H1 (cell line): ENCODE measurements around the gene GLO1. TPM values are rescaled to one million over a fixed set of nuclear protein-coding genes. Genes with fewer than 3 reads are reported as not detected.

Experiments
- CTCF ChIA-PET: fragments of 300-600 bp; sonication (Branson Sonifier 250); formaldehyde crosslinking; loops from one replicate; lab custom pipeline; 2021; ENCODE audit not compliant: partially characterized antibody; lab: Charles Lee
- POLR2A ChIA-PET: fragments of 300-600 bp; sonication (Branson Sonifier 250); formaldehyde crosslinking; loops from one replicate; lab custom pipeline; 2021; ENCODE audit warnings: inconsistent platforms; ENCODE audit not compliant: partially characterized antibody; lab: Charles Lee
- DNase-seq, 2 experiments: peaks; one replicate each; pipeline versions ENCODE4 v3.0.0 to v3.0.0-alpha.2; 2010 to 2022; ENCODE audit warnings: low spot score in 2 of 2, low read depth in 1 of 2, mixed read lengths in 1 of 2
- FAIRE-seq: peaks from 2 replicates; lab custom pipeline; 2011; peaks lifted over from hg19 to GRCh38; lab: Jason Lieb, UNC
- H2AFZ ChIP-seq: 2 replicates; pipeline ENCODE4 v1.8.1; 2012; ENCODE audit warnings: low read length, inconsistent platforms
- H2AK5ac ChIP-seq: 2 replicates; pipeline ENCODE4 v1.6.1; 2013; ENCODE audit warnings: low read depth, low read length
- H2BK120ac ChIP-seq: replicated peaks from 2 replicates; pipeline ENCODE3; 2013; ENCODE audit warnings: low read depth, low read length, inconsistent platforms
- H2BK12ac ChIP-seq: 2 replicates; pipeline ENCODE4 v1.6.1; 2013; ENCODE audit warnings: low read depth, low read length
- H2BK15ac ChIP-seq: 2 replicates; pipeline ENCODE4 v1.6.1; 2013; ENCODE audit warnings: low read length
- H2BK20ac ChIP-seq: 2 replicates; pipeline ENCODE4 v1.6.1; 2013; ENCODE audit warnings: low read length
- H2BK5ac ChIP-seq: 2 replicates; pipeline ENCODE4 v1.6.1; 2013; ENCODE audit warnings: low read depth, low read length
- H3K14ac ChIP-seq: 2 replicates; pipeline ENCODE4 v1.6.1; 2013; ENCODE audit warnings: inconsistent platforms; ENCODE audit not compliant: insufficient read length
- H3K18ac ChIP-seq: 2 replicates; pipeline ENCODE4 v1.6.1; 2013; ENCODE audit warnings: low read length; ENCODE audit errors: extremely low read depth
- H3K23ac ChIP-seq: 2 replicates; pipeline ENCODE4 v1.6.1; 2013; ENCODE audit warnings: inconsistent platforms; ENCODE audit not compliant: insufficient read length
- H3K23me2 ChIP-seq: 2 replicates; pipeline ENCODE4 v1.6.1; 2013; ENCODE audit warnings: low read depth, low read length
- H3K27ac ChIP-seq: 2 replicates; pipeline ENCODE4 v1.6.1; 2011; ENCODE audit warnings: low read depth, low read length, inconsistent platforms
- H3K27me3 ChIP-seq, 4 experiments: replicated peaks in 1 of 4; 1 replicate in 1 of 4; 2 replicates in 3 of 4; pipeline versions ENCODE4 v1.6.1 to v1.8.1; 2011 to 2013; ENCODE audit warnings: low read length in 3 of 4, mild to moderate bottlenecking in 3 of 4, inconsistent platforms in 2 of 4, mixed read lengths in 2 of 4, moderate library complexity in 1 of 4; ENCODE audit not compliant: control insufficient read depth in 3 of 4, insufficient read depth in 3 of 4; ENCODE audit errors: extremely low read depth in 1 of 4
- H3K36me3 ChIP-seq, 4 experiments: 2 replicates each; pipeline versions ENCODE4 v1.6.1 to v1.8.1; 2011 to 2013; ENCODE audit warnings: mild to moderate bottlenecking in 4 of 4, low read length in 3 of 4, moderate library complexity in 2 of 4, control low read depth in 1 of 4, inconsistent platforms in 1 of 4; ENCODE audit not compliant: insufficient read depth in 4 of 4, control insufficient read depth in 2 of 4
- H3K4ac ChIP-seq: replicated peaks from 2 replicates; pipeline ENCODE3; 2013; ENCODE audit warnings: low read length, low read depth, mixed read lengths, inconsistent platforms; ENCODE audit not compliant: insufficient read length
- H3K4me1 ChIP-seq, 4 experiments: replicated peaks in 1 of 4; 1 replicate in 1 of 4; 2 replicates in 3 of 4; pipeline versions ENCODE4 v1.6.1 to v1.8.1; 2011 to 2013; ENCODE audit warnings: low read length in 3 of 4, inconsistent platforms in 2 of 4, mixed read lengths in 1 of 4; ENCODE audit not compliant: insufficient read depth in 4 of 4, control insufficient read depth in 3 of 4
- H3K4me2 ChIP-seq, 2 experiments: 2 replicates each; pipeline versions ENCODE4 v1.6.1 to v1.8.1; 2011 to 2013; ENCODE audit warnings: low read depth in 2 of 2, low read length in 2 of 2, control low read depth in 1 of 2, inconsistent platforms in 1 of 2, mild to moderate bottlenecking in 1 of 2; ENCODE audit not compliant: insufficient read depth in 1 of 2
- H3K4me3 ChIP-seq, 4 experiments: fragments of 200-600, 300-600 bp in 1 of 4; sonication (generic), shearing (Covaris generic), sonication (Bioruptor Twin) in 1 of 4; 2 replicates each; pipeline versions ENCODE4 v1.5.1 to v1.8.1; 2011 to 2016; ENCODE audit warnings: low read length in 4 of 4, low read depth in 3 of 4, control low read depth in 2 of 4, inconsistent platforms in 2 of 4, mild to moderate bottlenecking in 2 of 4, mixed read lengths in 1 of 4, moderate library complexity in 1 of 4; ENCODE audit not compliant: insufficient read depth in 2 of 4; ENCODE audit errors: extremely low read depth in 1 of 4
- H3K56ac ChIP-seq: replicated peaks from 2 replicates; pipeline ENCODE3; 2013; ENCODE audit warnings: low read depth, mild to moderate bottlenecking, mixed read lengths, low read length, inconsistent platforms; ENCODE audit not compliant: insufficient read length
- H3K79me1 ChIP-seq: 2 replicates; pipeline ENCODE4 v1.6.1; 2013; ENCODE audit warnings: low read depth, low read length, control low read depth
- H3K79me2 ChIP-seq, 2 experiments: 2 replicates each; pipeline versions ENCODE4 v1.6.1 to v1.8.1; 2012 to 2013; ENCODE audit warnings: low read length in 2 of 2, mild to moderate bottlenecking in 2 of 2, inconsistent platforms in 1 of 2; ENCODE audit not compliant: insufficient read depth in 2 of 2, control insufficient read depth in 1 of 2
- H3K9ac ChIP-seq, 4 experiments: replicated peaks in 1 of 4; 1 replicate in 1 of 4; 2 replicates in 3 of 4; pipeline versions ENCODE4 v1.6.1 to v1.8.1; 2011 to 2013; ENCODE audit warnings: low read depth in 3 of 4, low read length in 3 of 4, control low read depth in 2 of 4, mild to moderate bottlenecking in 2 of 4, moderate library complexity in 2 of 4, inconsistent platforms in 1 of 4; ENCODE audit errors: extremely low read depth in 1 of 4
- H3K9me3 ChIP-seq, 2 experiments: 2 replicates each; pipeline versions ENCODE4 v1.6.1 to v1.8.1; 2012 to 2013; ENCODE audit warnings: mild to moderate bottlenecking in 2 of 2, moderate library complexity in 2 of 2, control low read depth in 1 of 2, inconsistent platforms in 1 of 2, low read depth in 1 of 2, low read length in 1 of 2, mixed read lengths in 1 of 2; ENCODE audit not compliant: insufficient read depth in 2 of 2
- H4K20me1 ChIP-seq, 2 experiments: replicated peaks in 1 of 2; 2 replicates each; pipeline versions ENCODE3 to v1.8.1; 2011 to 2013; ENCODE audit warnings: inconsistent platforms in 2 of 2, low read length in 2 of 2, mild to moderate bottlenecking in 1 of 2; ENCODE audit not compliant: insufficient read depth in 2 of 2, control insufficient read depth in 1 of 2
- H4K5ac ChIP-seq: 2 replicates; pipeline ENCODE4 v1.6.1; 2013; ENCODE audit warnings: low read length, low read depth, mixed read lengths, inconsistent platforms; ENCODE audit not compliant: insufficient read length
- H4K8ac ChIP-seq: 2 replicates; pipeline ENCODE4 v1.8.0; 2013; ENCODE audit warnings: mild to moderate bottlenecking, moderate library complexity, low read length, inconsistent platforms; ENCODE audit not compliant: insufficient read depth; ENCODE audit errors: extremely low read depth
- H4K91ac ChIP-seq: replicated peaks from 2 replicates; pipeline ENCODE3; 2013; ENCODE audit warnings: low read length, mixed read lengths, inconsistent platforms; ENCODE audit not compliant: insufficient read length
- KDM5A ChIP-seq: fragments of 200-600 bp; IDR thresholded peaks from 2 replicates; pipeline ENCODE4 v1.7.1; 2012; ENCODE audit warnings: mild to moderate bottlenecking, low read length, inconsistent platforms, mixed read lengths
- WGBS, 2 experiments: shearing (Covaris generic) in 1 of 2; methylation state at CpG; one replicate each; pipeline versions ENCODE4 v1.1.6 to v1.1.7; 2013 to 2015; ENCODE audit warnings: low lambda C conversion rate in 2 of 2, mixed read lengths in 2 of 2, inconsistent platforms in 1 of 2, low coverage in 1 of 2, missing lambda C conversion rate in 1 of 2; ENCODE audit not compliant: insufficient replicate concordance in 2 of 2, insufficient coverage in 1 of 2, insufficient read length in 1 of 2; ENCODE audit errors: extremely low coverage in 1 of 2, missing lambda C conversion rate in 1 of 2; 5-methylcytosine and 5-hydroxymethylcytosine counted together
- polyA plus RNA-seq, 7 experiments: library from polyadenylated mRNA; depleted of rRNA in 3 of 7; stranded (reverse) in 5 of 7; unstranded in 2 of 7; fragments of >200 nt in 5 of 7; fragments of 200-250 nt in 2 of 7; gene quantifications; 1 replicate in 5 of 7; 2 replicates in 1 of 7; 4 replicates in 1 of 7; pipeline versions ENCODE4 v1.2.1 to v1.2.3, GENCODE V29; 2011 to 2013; ENCODE audit warnings: missing spikeins in 2 of 7, mixed read lengths in 2 of 7
- total RNA-seq: library from RNA; stranded (reverse); fragmentation: NEBNext Ultra II Directional; extraction: Animal tissue kit (Norgen Biotek cat#: 25700); gene quantifications from 2 replicates; pipeline ENCODE4 v1.2.1, GENCODE V29; 2021

The GLO1 gene
- total and polyA plus RNA-seq, 2 of the 8 experiments (the other 6 are each of a cell fraction or from before 2014, with no cell fraction given) = 104 to 170 TPM

DNA sequence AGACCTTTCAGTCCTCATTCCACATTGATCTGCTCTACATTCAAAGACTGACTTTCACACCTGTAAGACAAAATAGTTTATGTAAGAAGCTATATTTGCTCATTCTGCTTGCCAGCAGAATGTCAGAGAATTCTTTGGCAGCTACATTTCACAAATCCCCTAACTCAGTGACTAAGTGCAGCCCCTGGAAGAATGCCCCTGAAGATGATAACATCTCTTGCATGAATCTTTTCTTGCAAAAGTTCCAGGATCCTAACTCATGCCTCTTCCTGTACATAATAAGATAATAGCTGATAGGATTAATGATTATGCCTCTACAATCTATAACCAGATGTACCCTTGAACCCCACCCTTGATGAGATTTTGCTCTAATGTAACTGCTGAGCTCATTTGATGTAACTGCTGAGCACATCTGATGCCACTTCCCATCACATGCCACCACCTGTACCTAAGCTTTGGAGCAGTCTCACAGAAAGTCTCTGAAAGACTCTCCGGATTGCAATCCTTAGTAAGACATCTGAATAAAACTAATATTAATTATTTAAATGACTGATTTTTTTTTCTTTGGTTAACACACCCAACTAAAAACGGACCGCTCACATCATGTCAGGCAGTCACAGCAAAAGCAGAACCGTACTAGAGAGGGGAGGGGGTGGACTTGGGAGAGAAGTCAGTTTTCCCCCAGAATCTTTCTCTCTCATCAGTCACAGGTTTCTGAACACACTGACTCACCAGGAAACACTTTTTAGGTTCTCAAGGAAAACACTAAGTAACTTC, 11.5 kb upstream of the GLO1 start:
- Histone ChIP-seq H3K56ac (no peak overlapping the region), H3K79me1 (no peaks in the 10 kb centered on the region), H2BK20ac (no peak overlapping the region), H2BK15ac (no peak overlapping the region), H3K4ac (no peak overlapping the region), H2AFZ (no peak overlapping the region), H3K23me2 (no peaks in the 10 kb centered on the region), H3K4me2 (peak overlapping the region; percentile 62 to 64; a peak in 3 of 4 replicates), H3K36me3 (no peaks in the 10 kb centered on the region; a peak in 1 of 8 replicates), H4K8ac (no peak overlapping the region), H4K5ac (no peak overlapping the region), H3K23ac (no peak overlapping the region), H2AK5ac (no peak overlapping the region), H3K27ac (no peak overlapping the region), H3K27me3 (peaks cover 5 to 21% (median 15%) of the 10 kb centered on the region in 4 experiments; a peak in 6 of 7 replicates), H3K4me3 (peak overlapping the region; percentile 17 to 60 (median 28); a peak in 5 of 8 replicates), H4K91ac (no peak overlapping the region), H2BK120ac (no peak overlapping the region), H3K18ac (no peak overlapping the region), H3K79me2 (no peaks in the 10 kb centered on the region), H3K4me1 (no peaks in the 10 kb centered on the region), H3K14ac (no peak overlapping the region), H4K20me1 (no peaks in the 10 kb centered on the region), H3K9ac (no peak overlapping the region), H2BK12ac (no peak overlapping the region), H3K9me3 (peaks cover 2 to 3% of the 10 kb centered on the region in 2 experiments; a peak in 1 of 4 replicates), H2BK5ac (no peak overlapping the region)
- no peak for TF ChIP-seq KDM5A
- DNase-seq (no peak), FAIRE-seq (no peak)
- ChIA-PET POLR2A (interaction anchor here (1.7 kb wide), 1 partner anchor 12 kb away, joined by 8 read pairs; the partner anchor contains the start of gene GLO1), CTCF (interaction anchor here (0.5 to 0.6 kb wide), 2 partner anchors 199 to 1042 kb away, joined by 3 to 4 read pairs; no protein-coding TSS in a partner anchor)
- 76% methylated on average over 4 of the region's 4 CpGs; no CpG with 5 or more reads in 1 of the 2 experiments for WGBS, 2 experiments
